IPS-NIHi7 (cell line): Measurements from ENCODE around the gene FAM161A.
"Not testable (repeated sequence)": the region's sequence is repeated elsewhere in the genome, so short reads cannot be mapped to it uniquely, and the experiment has no call there.

Experiments
- DNase-seq: peaks from one replicate; pipeline ENCODE4 v3.0.0; 2012; ENCODE audit warnings: mixed read lengths; ENCODE audit errors: extremely low spot score

FAM161A gene

DNA sequence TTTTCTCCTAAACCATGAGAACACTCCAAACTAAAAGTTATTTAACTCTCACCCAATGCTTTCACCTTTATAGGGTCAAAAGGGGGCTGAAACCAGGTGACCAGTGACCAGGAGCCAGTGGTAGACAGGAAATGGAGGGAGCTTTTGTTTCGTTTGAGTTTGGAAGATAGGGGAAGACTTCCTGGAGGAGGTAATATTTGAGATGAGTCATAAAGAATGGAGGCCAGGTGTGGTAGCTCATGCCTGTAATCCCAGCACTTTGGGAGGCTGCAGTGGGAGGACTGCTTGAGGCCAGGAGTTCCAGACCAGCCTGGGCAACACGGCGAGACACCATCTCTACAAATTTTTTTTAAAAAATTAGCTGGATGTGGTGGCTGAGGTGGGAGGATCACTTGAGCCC lies 8.5 kb downstream of the FAM161A start:
- no peak for DNase-seq

- no peak for DNase-seq
Observed at GRCh38 chr2:61841286-61841685, 12.6 kb downstream of the FAM161A start.

DNA sequence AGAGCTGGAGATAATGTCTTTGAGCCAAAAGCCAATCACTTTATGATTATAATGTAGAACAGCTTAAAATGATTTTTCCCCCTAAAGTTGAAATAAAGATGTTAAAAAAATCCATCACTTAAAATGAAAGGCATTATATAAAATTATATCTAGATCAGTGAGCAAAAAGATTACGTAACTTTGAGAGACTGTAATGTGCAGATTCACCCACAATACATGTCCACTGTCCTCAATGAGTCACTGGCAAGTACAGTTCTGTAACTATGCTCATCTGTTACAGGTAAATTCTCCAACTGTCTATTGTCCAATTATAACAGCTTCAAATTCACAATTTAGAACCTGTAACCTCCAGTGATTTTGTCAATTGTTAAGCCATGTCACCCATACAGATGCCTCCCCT lies 19.0 kb downstream of the FAM161A start:
- no peak for DNase-seq

DNA sequence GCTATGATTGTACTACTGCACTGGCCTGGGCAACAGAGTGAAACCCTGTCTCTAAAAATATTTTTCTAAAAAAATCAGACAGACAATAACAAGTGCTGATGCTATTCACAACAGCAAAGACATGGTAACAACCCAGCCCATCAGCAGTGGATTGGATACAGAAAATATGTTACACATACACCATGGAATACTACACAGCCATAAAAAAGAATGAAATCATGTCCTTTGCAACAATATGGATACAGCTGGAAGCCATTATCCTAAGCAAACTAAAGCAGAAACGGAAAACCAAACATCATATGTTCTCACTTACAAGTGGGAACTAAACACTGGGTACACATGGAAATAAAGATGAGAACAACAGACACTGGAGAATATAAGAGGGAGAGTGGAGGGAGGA lies 19.9 kb downstream of the FAM161A start:
- DNase-seq, result no peak

- no peak for DNase-seq
Observed at GRCh38 chr2:61832183-61832841, 21.5 kb downstream of the FAM161A start.

DNA sequence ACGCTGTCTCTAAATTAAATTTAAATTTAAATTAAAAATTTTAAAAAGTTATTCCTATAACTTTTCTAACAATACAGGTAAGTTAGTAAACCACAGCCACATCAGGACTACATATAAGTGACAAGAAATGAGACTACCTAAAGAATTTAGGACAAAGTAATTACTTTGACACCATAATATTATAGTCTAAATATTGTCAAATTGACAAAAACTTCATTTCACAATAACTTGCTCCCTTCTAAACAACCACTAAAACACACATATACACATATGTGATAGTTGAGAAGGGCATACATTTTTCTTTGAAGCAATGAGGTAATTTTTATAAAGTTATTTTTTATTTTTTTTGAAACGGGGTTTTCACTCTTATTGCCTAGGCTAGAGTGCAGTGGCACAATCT lies 31.6 kb downstream of the FAM161A start:
- DNase-seq, result no peak

DNA sequence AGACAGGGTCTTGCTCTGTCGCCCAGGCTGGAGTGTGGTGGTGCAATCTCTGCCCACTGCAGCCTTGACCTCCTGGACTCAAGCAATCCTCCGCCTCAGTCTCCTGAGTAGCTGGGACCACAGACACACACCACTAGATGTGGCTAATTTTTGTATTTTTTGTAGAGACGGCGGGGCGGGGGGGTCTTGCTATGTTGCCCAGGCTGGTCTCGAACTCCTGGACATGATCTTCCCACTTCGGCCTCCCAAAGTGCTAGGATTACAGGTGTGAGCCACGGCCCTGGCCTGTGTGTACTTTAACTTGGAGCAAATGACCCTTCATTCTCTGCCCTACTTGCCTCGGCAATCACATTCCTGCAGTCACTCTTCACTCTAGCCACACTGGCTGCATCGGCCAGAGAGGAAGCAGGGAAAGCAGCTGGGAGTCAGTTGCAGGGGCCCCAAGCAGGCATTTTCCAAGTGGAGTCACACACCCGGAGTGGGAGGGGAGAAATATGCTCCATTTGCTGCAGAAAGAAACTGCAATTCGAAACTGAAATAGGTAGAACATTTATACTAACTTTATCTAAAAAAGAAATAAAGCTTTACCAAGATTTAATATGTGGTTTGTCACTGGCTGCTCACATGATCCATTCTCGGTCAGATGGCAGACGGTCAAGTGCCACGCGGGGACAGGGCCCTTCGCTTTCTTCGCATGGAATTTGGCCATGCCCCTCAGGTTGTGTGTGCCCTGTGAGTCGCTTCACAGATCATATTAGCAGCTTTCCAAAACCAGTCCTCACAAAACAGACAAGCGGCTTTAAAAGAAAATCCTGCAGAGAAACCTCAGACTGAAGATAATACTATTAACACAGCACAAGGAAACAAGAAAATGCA lies 37.1 kb downstream of the FAM161A start:
- DNase-seq, result no peak

- DNase-seq, result no peak
Observed at GRCh38 chr2:61814539-61815160, 39.2 kb downstream of the FAM161A start.

GRCh38 chr2:61813314-61813713 lies 40.5 kb downstream of the FAM161A start:
- not testable (repeated sequence) for DNase-seq

GRCh38 chr2:61811821-61812220 lies 42.0 kb downstream of the FAM161A start:
- DNase-seq, result no peak

DNA sequence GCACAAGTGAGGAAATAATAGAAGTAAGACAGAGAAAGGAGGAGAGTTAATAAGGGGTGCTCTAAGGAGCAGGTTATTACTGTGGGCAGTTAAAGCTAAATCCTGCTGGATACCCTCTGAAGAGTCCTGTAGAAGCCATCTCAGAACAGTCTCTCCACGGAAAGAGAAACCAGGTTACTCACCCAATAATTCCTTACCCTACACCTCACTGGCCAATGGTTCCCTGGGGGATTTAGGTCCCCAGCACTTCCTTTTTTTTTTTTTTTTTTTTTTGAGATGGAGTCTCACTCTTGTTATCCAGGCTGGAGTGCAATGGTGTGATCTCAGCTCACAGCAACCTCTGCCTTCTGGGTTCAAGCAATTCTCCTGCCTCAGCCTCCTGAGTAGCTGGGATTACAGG lies 43.7 kb downstream of the FAM161A start:
- not testable (repeated sequence) for DNase-seq

- DNase-seq, result not testable (repeated sequence)
Observed at GRCh38 chr2:61808693-61809092, 45.2 kb downstream of the FAM161A start.

DNA sequence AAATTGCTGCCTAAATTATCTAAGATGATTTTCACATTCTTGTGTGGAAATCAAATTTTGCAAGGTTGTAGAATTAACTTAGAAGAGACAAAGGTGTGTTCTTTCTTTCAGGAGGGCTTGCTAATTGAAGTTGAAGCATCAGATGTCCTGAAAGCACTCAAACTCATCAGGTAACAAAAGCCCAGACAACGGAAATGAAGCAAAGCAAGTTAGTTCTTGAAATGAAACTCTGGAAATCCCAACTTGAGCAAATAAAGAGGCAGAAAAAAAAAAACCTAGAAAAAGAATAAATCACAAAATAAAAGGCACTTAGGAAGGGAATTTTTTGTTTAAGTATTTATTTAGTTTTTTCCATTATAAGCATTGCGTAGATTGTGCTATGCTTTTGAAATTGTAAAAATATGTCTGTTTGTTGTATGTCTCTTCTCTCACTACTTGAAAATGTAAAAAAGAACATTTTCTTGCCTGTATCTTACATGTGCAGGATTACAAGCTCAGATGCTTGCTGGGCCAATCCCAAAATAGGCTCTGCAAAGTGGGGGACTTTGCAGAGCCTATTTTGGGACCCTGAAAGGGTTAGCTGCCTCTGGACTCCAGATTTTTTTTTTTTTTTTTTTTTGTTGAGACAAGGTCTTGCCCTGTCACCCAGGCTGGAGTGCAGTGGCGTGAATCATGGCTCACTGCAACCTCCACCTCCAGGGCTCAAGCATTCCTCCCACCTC lies 46.7 kb downstream of the FAM161A start:
- no peak for DNase-seq

DNA sequence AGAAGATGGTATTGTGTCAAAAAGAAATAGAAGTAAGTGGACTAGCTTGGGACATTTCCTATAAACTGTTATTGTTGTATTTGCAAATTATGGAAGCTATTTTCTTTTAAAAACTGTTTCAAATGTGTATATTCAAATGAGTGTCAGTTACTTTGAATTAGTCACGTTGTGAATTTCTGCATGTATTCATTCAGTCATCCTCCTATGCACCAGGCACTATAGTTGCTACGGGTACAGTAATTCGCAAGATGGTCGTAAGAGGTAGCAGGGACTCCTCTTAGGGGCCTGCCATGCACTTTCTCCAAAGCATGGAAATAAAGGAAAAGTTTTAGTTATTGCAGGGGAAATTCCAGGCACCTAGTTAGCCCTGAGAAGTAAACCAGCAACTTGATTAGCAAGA lies 51.3 kb downstream of the FAM161A start:
- DNase-seq, result no peak

- DNase-seq, result no peak
Observed at GRCh38 chr2:61799099-61799498, 54.8 kb downstream of the FAM161A start.

DNA sequence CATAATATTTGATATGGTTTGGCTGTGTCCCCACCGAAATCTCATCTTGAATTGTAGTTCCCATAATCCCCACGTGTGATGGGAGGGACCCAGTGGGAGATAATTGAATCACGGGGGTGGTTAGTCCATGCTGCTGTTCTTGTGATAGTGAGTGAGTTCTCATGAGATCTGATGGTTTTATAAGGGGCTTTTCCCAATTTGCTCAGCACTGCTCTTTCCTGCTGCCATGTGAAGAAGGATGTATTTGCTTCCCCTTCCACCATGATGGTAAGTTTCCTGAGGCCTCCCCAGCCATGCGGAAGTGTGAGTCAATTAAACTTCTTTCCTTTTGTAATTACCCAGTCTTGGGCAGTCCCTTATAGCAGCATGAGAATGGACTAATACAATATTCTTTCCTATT lies 56.4 kb downstream of the FAM161A start:
- DNase-seq, result not testable (repeated sequence)

DNA sequence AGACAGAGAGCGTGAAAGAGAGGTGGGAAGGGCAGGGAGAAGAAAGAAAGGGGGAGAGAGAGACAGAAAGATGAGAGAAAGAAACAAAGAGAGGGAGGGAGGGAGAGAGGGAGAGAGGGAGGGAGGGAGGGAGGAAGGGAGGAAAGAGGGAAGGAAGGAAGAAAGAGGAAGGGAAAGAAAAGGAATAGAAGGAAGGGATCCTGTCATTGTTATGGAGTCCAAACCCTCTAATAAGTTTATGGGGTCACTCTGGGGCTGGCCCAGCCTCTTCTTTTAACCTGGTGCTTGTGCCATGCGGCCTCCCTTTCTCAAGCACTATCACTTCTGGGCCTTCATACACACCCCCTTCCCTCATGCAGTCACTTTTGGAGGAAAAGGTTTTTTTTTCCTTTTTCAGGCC lies 58.5 kb downstream of the FAM161A start:
- DNase-seq, result no peak

DNA sequence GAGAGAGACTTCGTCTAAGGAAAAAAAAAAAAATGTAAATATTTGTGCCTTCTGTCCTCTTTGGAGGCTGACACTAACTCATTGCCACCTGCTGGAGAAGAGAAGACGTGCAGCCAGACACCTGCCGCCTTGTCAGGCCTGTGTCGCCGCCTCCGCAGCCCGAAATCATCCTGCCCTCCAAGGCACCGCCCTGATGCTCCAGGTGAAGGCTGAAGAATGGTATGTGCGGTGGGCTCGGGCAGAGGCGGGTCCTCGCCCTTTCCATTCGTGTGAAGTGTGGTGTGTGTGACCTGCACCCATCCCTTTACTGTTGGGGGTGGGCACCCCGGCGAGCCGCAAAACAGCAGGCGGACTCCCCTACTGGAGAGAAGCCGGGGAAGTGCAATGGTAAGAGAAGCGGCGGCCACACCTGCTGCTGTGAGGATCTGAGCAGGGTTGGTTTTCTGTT lies 60.4 kb downstream of the FAM161A start:
- peak; percentile 92 for DNase-seq

GRCh38 chr2:61792355-61792890 lies 61.4 kb downstream of the FAM161A start:
- DNase-seq, result no peak

DNA sequence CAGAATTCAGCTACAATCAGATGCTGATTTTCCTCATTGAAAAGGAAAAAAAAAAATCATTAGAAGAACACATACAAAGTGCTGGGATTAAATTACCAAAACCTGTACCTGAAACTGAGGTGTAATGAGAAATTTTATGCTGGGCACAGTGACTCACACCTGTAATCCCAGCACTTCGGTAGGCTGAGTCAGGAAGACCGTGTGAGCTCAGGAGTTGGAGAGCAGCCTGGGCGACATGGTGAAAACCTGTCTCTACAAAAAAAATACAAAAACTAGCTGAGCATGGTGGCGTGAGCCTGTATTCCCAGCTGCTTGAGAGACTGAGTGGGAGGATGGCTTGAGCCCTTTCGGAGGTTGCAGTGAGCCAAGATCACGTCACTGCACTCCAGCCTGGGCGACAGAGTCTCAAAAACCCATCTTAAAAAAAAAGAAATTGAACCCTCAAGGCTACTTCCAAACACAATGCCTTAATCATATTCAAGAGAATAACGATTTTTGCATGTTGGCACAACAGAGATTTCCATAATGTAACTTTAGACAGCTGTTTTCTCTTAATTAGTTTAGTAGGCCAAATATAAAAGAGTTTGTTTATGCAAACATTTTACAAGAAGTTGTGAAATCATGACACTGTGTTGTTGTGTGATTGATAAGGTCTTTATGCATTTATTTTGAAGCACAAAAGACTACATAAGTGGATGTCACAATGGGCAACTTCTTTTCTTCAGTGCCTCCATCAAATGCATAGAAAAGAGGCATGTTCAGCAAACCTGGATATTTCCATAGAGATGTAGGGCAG lies 63.9 kb downstream of the FAM161A start:
- no peak for DNase-seq
